HepG2 (cell line): ENCODE measurements around the gene ZNF629. TPM values are rescaled to one million over a fixed set of nuclear protein-coding genes. Genes with fewer than 3 reads are reported as not detected.

Source experiments
- BCL6 ChIP-seq: IDR thresholded peaks from 2 replicates; pipeline ENCODE4 v1.6.1; 2016; ENCODE audit warnings: missing genetic modification reagents, missing compliant biosample characterization
- MEF2D ChIP-seq: sonication (generic); formaldehyde crosslinking; IDR thresholded peaks from 2 replicates; pipeline ENCODE4 v1.5.1; 2020; ENCODE audit warnings: mild to moderate bottlenecking, missing genetic modification reagents
- MTA1 ChIP-seq: sonication (generic); formaldehyde crosslinking; IDR thresholded peaks from 2 replicates; pipeline ENCODE4 v1.4.0; 2020; ENCODE audit warnings: missing genetic modification reagents, mild to moderate bottlenecking, borderline replicate concordance
- PCBP2 ChIP-seq: fragments of 200-400 bp; formaldehyde crosslinking; optimal IDR thresholded peaks from 2 replicates; pipeline ENCODE3; 2018; ENCODE audit warnings: low read length, low read depth; ENCODE audit not compliant: poor library complexity, severe bottlenecking
- PRPF4 ChIP-seq: fragments of 200-400 bp; formaldehyde crosslinking; IDR thresholded peaks from 2 replicates; pipeline ENCODE4 v1.6.1; 2016; ENCODE audit warnings: low read length, low read depth; ENCODE audit not compliant: poor library complexity, severe bottlenecking
- SALL2 ChIP-seq: sonication (generic); formaldehyde crosslinking; IDR thresholded peaks from 2 replicates; pipeline ENCODE4 v1.8.1; 2023; ENCODE audit warnings: mild to moderate bottlenecking, missing genetic modification reagents, inconsistent platforms
- STAT5B ChIP-seq: sonication (generic); formaldehyde crosslinking; IDR thresholded peaks from 2 replicates; pipeline ENCODE4 v1.4.0; 2020; ENCODE audit warnings: missing genetic modification reagents
- ZBTB8A ChIP-seq: sonication (generic); formaldehyde crosslinking; IDR thresholded peaks from 2 replicates; pipeline ENCODE4 v1.4.0; 2020; ENCODE audit warnings: mild to moderate bottlenecking, low read depth, missing genetic modification reagents, borderline replicate concordance
- ZC3H4 ChIP-seq: sonication (generic); formaldehyde crosslinking; IDR thresholded peaks from 2 replicates; pipeline ENCODE4 v1.4.0; 2020; ENCODE audit warnings: missing genetic modification reagents, borderline replicate concordance
- ZNF256 ChIP-seq: sonication (generic); formaldehyde crosslinking; conservative IDR thresholded peaks from 2 replicates; pipeline ENCODE4 v1.4.0; 2020; ENCODE audit warnings: missing genetic modification reagents
- ZNF431 ChIP-seq: sonication (generic); formaldehyde crosslinking; IDR thresholded peaks from 2 replicates; pipeline ENCODE4 v1.9.0; 2022; ENCODE audit warnings: missing genetic modification reagents, low read depth, mild to moderate bottlenecking, borderline replicate concordance
- ZNF557 ChIP-seq: sonication (generic); formaldehyde crosslinking; IDR thresholded peaks from 2 replicates; pipeline ENCODE4 v1.4.0; 2020; ENCODE audit warnings: missing genetic modification reagents
- ZNF761 ChIP-seq: sonication (generic); formaldehyde crosslinking; conservative IDR thresholded peaks from 2 replicates; pipeline ENCODE4 v1.4.0; 2020; ENCODE audit warnings: mild to moderate bottlenecking, missing genetic modification reagents
- ZSCAN22 ChIP-seq: sonication (generic); formaldehyde crosslinking; IDR thresholded peaks from 2 replicates; pipeline ENCODE4 v1.4.0; 2020; ENCODE audit warnings: mild to moderate bottlenecking, missing genetic modification reagents
- polyA plus RNA-seq, 8 experiments: library from polyadenylated mRNA; depleted of rRNA in 3 of 8; stranded (reverse) in 7 of 8; unstranded in 1 of 8; fragments of >200 nt; fragmentation: Illumina TruSeq in 4 of 8; extraction: Trizol in 4 of 8; gene quantifications; 2 replicates each; pipeline versions ENCODE4 v1.2.1 to v1.2.3, GENCODE V29; 2011 to 2016; ENCODE audit warnings: low read depth in 4 of 8, missing spikeins in 1 of 8, mixed read lengths in 1 of 8; ENCODE audit not compliant: insufficient read depth in 1 of 8
- total RNA-seq, 5 experiments: library from RNA; depleted of rRNA; stranded (reverse); fragments of >200 nt; fragmentation: Illumina TruSeq; extraction: Trizol; gene quantifications; 2 replicates each; pipeline ENCODE4 v1.2.3, GENCODE V29; 2016; ENCODE audit warnings: low read depth in 1 of 5
- TF ChIP-seq, protein P1 (sequence below): sonication (generic); formaldehyde crosslinking; IDR thresholded peaks from 2 replicates; pipeline ENCODE4 v1.9.0; 2021; ENCODE audit warnings: missing genetic modification reagents, mild to moderate bottlenecking, borderline replicate concordance
- TF ChIP-seq, protein P2 (sequence below): sonication (generic); formaldehyde crosslinking; IDR thresholded peaks from 2 replicates; pipeline ENCODE4 v1.8.1; 2023; ENCODE audit warnings: missing genetic modification reagents, mild to moderate bottlenecking, borderline replicate concordance
- TF ChIP-seq, protein P3 (sequence below): sonication (generic); formaldehyde crosslinking; IDR thresholded peaks from 2 replicates; pipeline ENCODE4 v1.5.1; 2020; ENCODE audit warnings: mild to moderate bottlenecking, missing genetic modification reagents, moderate library complexity
- TF ChIP-seq, protein P4 (sequence below): sonication (generic); formaldehyde crosslinking; IDR thresholded peaks from 2 replicates; pipeline ENCODE4 v1.5.0; 2020; ENCODE audit warnings: mild to moderate bottlenecking, missing genetic modification reagents, borderline replicate concordance
- TF ChIP-seq, protein P5 (sequence below): sonication (generic); formaldehyde crosslinking; conservative IDR thresholded peaks from 2 replicates; pipeline ENCODE4 v1.4.0; 2020; ENCODE audit warnings: missing genetic modification reagents

The ZNF629 gene
- total and polyA plus RNA-seq, 2 of the 13 experiments (the other 11 are each of a cell fraction or from before 2014, with no cell fraction given) = 6.1 to 16.5 TPM

DNA sequence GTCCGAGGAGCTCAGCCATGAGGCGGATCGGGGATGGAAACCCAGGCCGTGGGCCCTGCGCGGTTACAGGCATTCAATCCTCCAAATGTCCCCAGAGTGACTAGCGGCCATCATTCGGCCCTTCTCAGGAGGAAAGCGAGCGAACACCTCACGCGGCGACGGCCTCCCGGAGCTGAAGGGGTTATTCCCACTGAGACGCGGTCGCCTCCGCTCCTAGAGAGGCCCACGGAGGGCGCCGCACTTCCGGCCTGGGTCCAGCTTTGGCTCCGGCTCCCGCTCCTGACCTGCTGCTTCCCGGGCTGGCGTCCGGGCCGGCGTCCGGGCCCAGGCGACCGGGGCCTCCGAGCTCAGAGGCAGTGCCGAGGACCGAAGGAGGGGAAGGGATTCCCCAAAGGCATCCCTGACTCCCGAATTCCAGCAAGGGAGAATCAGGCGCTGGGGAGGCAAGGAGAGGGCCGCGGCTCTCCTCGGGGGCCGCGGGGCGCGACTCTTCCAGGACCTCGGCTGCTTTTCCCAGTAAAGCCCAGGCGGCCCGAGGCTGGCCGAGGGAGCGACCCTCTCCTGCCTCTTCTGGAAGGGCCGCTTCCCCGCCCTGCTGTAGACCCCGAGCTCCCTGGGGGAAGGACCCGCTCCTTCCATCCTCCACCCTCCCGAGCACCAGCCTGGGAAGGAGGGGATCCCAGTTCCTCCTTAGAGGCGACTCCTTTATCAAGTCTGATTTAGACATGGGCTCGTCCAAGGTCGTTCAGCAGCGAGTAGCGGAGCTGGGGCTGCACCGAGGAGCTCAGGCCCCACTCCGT is 18.6 kb upstream of the ZNF629 start (continued):
- TF ChIP-seq MTA1 (peak; percentile 81), PRPF4 (no peak), SALL2 (CRISPR knock-in tag) (peak; percentile 99), STAT5B (CRISPR knock-in tag) (peak; percentile 89), ZNF761 (CRISPR knock-in tag) (peak; percentile 89), PCBP2 (no peak), ZC3H4 (CRISPR knock-in tag) (no peak; the same call in 1 of the 2 replicates), ZBTB8A (CRISPR knock-in tag) (0 out of 2 replicates have a peak, but pooled peaks have one; percentile 69), ZNF557 (CRISPR knock-in tag) (0 out of 2 replicates have a peak, but pooled peaks have one; percentile 37), ZNF256 (CRISPR knock-in tag) (peak; percentile 82), BCL6 (CRISPR knock-in tag) (peak; percentile 75), MEF2D (CRISPR knock-in tag) (peak; percentile 79; the same call in 1 of the 2 replicates), ZSCAN22 (CRISPR knock-in tag) (peak; percentile 67; the same call in 1 of the 2 replicates), ZNF431 (no peak; the same call in 1 of the 2 replicates)
- TF ChIP-seq, protein P1, sequence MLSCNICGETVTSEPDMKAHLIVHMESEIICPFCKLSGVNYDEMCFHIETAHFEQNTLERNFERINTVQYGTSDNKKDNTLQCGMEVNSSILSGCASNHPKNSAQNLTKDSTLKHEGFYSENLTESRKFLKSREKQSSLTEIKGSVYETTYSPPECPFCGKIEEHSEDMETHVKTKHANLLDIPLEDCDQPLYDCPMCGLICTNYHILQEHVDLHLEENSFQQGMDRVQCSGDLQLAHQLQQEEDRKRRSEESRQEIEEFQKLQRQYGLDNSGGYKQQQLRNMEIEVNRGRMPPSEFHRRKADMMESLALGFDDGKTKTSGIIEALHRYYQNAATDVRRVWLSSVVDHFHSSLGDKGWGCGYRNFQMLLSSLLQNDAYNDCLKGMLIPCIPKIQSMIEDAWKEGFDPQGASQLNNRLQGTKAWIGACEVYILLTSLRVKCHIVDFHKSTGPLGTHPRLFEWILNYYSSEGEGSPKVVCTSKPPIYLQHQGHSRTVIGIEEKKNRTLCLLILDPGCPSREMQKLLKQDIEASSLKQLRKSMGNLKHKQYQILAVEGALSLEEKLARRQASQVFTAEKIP (CRISPR knock-in tag) = no peak
- TF ChIP-seq, protein P2, sequence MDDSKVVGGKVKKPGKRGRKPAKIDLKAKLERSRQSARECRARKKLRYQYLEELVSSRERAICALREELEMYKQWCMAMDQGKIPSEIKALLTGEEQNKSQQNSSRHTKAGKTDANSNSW (CRISPR knock-in tag) = peak; percentile 59; the same call in 1 of the 2 replicates
- TF ChIP-seq, protein P3, sequence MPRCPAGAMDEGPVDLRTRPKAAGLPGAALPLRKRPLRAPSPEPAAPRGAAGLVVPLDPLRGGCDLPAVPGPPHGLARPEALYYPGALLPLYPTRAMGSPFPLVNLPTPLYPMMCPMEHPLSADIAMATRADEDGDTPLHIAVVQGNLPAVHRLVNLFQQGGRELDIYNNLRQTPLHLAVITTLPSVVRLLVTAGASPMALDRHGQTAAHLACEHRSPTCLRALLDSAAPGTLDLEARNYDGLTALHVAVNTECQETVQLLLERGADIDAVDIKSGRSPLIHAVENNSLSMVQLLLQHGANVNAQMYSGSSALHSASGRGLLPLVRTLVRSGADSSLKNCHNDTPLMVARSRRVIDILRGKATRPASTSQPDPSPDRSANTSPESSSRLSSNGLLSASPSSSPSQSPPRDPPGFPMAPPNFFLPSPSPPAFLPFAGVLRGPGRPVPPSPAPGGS (CRISPR knock-in tag) = peak; percentile 89
- TF ChIP-seq, protein P4, sequence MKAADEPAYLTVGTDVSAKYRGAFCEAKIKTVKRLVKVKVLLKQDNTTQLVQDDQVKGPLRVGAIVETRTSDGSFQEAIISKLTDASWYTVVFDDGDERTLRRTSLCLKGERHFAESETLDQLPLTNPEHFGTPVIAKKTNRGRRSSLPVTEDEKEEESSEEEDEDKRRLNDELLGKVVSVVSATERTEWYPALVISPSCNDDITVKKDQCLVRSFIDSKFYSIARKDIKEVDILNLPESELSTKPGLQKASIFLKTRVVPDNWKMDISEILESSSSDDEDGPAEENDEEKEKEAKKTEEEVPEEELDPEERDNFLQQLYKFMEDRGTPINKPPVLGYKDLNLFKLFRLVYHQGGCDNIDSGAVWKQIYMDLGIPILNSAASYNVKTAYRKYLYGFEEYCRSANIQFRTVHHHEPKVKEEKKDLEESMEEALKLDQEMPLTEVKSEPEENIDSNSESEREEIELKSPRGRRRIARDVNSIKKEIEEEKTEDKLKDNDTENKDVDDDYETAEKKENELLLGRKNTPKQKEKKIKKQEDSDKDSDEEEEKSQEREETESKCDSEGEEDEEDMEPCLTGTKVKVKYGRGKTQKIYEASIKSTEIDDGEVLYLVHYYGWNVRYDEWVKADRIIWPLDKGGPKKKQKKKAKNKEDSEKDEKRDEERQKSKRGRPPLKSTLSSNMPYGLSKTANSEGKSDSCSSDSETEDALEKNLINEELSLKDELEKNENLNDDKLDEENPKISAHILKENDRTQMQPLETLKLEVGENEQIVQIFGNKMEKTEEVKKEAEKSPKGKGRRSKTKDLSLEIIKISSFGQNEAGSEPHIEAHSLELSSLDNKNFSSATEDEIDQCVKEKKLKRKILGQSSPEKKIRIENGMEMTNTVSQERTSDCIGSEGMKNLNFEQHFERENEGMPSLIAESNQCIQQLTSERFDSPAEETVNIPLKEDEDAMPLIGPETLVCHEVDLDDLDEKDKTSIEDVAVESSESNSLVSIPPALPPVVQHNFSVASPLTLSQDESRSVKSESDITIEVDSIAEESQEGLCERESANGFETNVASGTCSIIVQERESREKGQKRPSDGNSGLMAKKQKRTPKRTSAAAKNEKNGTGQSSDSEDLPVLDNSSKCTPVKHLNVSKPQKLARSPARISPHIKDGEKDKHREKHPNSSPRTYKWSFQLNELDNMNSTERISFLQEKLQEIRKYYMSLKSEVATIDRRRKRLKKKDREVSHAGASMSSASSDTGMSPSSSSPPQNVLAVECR (CRISPR knock-in tag) = peak; percentile 96
- TF ChIP-seq, protein P5, sequence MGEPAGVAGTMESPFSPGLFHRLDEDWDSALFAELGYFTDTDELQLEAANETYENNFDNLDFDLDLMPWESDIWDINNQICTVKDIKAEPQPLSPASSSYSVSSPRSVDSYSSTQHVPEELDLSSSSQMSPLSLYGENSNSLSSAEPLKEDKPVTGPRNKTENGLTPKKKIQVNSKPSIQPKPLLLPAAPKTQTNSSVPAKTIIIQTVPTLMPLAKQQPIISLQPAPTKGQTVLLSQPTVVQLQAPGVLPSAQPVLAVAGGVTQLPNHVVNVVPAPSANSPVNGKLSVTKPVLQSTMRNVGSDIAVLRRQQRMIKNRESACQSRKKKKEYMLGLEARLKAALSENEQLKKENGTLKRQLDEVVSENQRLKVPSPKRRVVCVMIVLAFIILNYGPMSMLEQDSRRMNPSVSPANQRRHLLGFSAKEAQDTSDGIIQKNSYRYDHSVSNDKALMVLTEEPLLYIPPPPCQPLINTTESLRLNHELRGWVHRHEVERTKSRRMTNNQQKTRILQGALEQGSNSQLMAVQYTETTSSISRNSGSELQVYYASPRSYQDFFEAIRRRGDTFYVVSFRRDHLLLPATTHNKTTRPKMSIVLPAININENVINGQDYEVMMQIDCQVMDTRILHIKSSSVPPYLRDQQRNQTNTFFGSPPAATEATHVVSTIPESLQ = peak; percentile 92
